Measurements from ENCODE around the gene PRAMEF13.
"Not testable (repeated sequence)": the region's sequence is repeated elsewhere in the genome, so short reads cannot be mapped to it uniquely, and the experiment has no call there.

The PRAMEF13 gene

GRCh38 chr1:13201309-13201708, at the start of gene PRAMEF13:
Gene PRAMEF13, minus strand, starts transcription at chr1:13201409. Its CDS starts 1,820 bp downstream, at chr1:13199589.
- not testable (repeated sequence) for DNase-seq (ENCODE audit: low read depth)

GRCh38 chr1:13247122-13247521, 45.9 kb upstream of the PRAMEF13 start:
- not testable (repeated sequence) for DNase-seq (ENCODE audit: low read depth)

- DNase-seq (ENCODE audit: low read depth): not testable (repeated sequence)
Observed at GRCh38 chr1:13246554-13246871, 45.3 kb upstream of the PRAMEF13 start.

GRCh38 chr1:13245841-13246553, 44.8 kb upstream of the PRAMEF13 start:
- not testable (repeated sequence) for DNase-seq (ENCODE audit: low read depth)

GRCh38 chr1:13243536-13244263, 42.5 kb upstream of the PRAMEF13 start:
- DNase-seq (ENCODE audit: low read depth): not testable (repeated sequence)

- DNase-seq (ENCODE audit: low read depth): not testable (repeated sequence)
Observed at GRCh38 chr1:13239633-13240032, 38.4 kb upstream of the PRAMEF13 start.

- not testable (repeated sequence) for DNase-seq (ENCODE audit: low read depth)
Observed at GRCh38 chr1:13237572-13237971, 36.4 kb upstream of the PRAMEF13 start.

- not testable (repeated sequence) for DNase-seq (ENCODE audit: low read depth)
Observed at GRCh38 chr1:13234057-13234456, 32.8 kb upstream of the PRAMEF13 start.

- not testable (repeated sequence) for DNase-seq (ENCODE audit: low read depth)
Observed at GRCh38 chr1:13232056-13232455, 30.8 kb upstream of the PRAMEF13 start.

- DNase-seq (ENCODE audit: low read depth): not testable (repeated sequence)
Observed at GRCh38 chr1:13231061-13231750, 30.0 kb upstream of the PRAMEF13 start.

- not testable (repeated sequence) for DNase-seq (ENCODE audit: low read depth)
Observed at GRCh38 chr1:13230601-13231000, 29.4 kb upstream of the PRAMEF13 start.

- not testable (repeated sequence) for DNase-seq (ENCODE audit: low read depth)
Observed at GRCh38 chr1:13230096-13230495, 28.9 kb upstream of the PRAMEF13 start.

- DNase-seq (ENCODE audit: low read depth): no peak
Observed at GRCh38 chr1:13228343-13228781, 27.2 kb upstream of the PRAMEF13 start.

- DNase-seq (ENCODE audit: low read depth): not testable (repeated sequence)
Observed at GRCh38 chr1:13227271-13228055, 26.3 kb upstream of the PRAMEF13 start.

GRCh38 chr1:13225675-13226204, 24.5 kb upstream of the PRAMEF13 start, which contains the start of gene PRAMEF18:
Gene PRAMEF18, minus strand, starts transcription at chr1:13226154. Its CDS starts 48 bp downstream, at chr1:13226106.
- not testable (repeated sequence) for DNase-seq (ENCODE audit: low read depth)

- no peak for DNase-seq (ENCODE audit: low read depth)
Observed at GRCh38 chr1:13224480-13225060, 23.4 kb upstream of the PRAMEF13 start.

GRCh38 chr1:13222788-13223187, 21.6 kb upstream of the PRAMEF13 start:
- DNase-seq (ENCODE audit: low read depth): not testable (repeated sequence)

- not testable (repeated sequence) for DNase-seq (ENCODE audit: low read depth)
Observed at GRCh38 chr1:13219203-13219602, 18.0 kb upstream of the PRAMEF13 start.

GRCh38 chr1:13216619-13217018, 15.4 kb upstream of the PRAMEF13 start:
- not testable (repeated sequence) for DNase-seq (ENCODE audit: low read depth)

- not testable (repeated sequence) for DNase-seq (ENCODE audit: low read depth)
Observed at GRCh38 chr1:13208712-13209111, 7.5 kb upstream of the PRAMEF13 start.

- not testable (repeated sequence) for DNase-seq (ENCODE audit: low read depth)
Observed at GRCh38 chr1:13171548-13171947, 29.7 kb downstream of the PRAMEF13 start, which contains the start of gene PRAMEF9. Gene PRAMEF9, plus strand, starts transcription at chr1:13171848. Its CDS starts 3,433 bp downstream, at chr1:13175281.

Data from activated gamma-delta T cell treated with anti-CD3 and anti-CD28 coated beads, Interleukin-2, amount 50 U/mL, for 16 hours (primary cell).